HG03039 (cell line): ENCODE data around the gene MBOAT1.
"Not testable (repeated sequence)": the region's sequence is repeated elsewhere in the genome, so short reads cannot be mapped to it uniquely, and the experiment has no call there.

Experiments
- ATAC-seq: cut with Tn5 transposase; IDR thresholded peaks from one replicate; pipeline ENCODE4 v1.9.1; 2021; ENCODE audit warnings: mild to moderate bottlenecking, moderate library complexity; ENCODE audit not compliant: unreplicated experiment

MBOAT1 gene

DNA sequence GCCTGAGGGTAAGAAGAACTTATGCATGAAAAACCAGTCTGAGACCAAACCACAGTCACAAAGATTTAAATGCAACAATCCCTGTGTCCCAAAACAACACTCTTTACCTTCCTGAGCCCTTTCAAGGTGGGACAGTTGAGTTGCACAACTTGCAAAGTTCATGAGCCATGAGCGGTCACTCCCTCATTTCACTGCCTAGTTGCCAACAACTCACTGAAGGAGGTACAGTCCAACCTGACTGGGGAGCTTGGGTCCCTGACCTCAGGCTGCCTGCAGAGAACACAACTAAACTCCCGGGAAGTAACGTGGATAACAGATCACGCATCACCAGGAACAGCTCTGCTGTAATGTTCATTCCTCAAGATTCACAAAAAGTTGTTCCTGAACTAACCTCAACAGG lies 69.4 kb downstream of the MBOAT1 start:
- no peak for ATAC-seq

DNA sequence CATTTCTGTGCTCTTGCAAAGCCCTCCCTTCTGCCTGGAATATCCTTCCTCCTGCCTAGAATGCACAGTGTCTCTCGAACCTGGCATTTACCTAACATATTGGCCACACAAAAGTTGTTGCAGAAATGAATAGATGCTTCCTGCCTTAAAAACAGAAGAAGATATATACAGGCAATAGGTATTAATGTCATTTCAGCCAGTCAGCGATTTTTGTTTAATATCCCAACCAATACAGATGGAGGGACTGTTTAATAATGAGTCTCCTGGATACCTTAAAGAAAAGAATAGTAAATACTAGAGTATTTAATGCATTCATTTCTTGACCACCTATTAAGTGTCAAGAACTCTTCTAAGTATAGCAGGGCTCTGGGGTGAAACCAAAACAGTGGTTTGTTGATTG lies 70.3 kb downstream of the MBOAT1 start:
- no peak for ATAC-seq

DNA sequence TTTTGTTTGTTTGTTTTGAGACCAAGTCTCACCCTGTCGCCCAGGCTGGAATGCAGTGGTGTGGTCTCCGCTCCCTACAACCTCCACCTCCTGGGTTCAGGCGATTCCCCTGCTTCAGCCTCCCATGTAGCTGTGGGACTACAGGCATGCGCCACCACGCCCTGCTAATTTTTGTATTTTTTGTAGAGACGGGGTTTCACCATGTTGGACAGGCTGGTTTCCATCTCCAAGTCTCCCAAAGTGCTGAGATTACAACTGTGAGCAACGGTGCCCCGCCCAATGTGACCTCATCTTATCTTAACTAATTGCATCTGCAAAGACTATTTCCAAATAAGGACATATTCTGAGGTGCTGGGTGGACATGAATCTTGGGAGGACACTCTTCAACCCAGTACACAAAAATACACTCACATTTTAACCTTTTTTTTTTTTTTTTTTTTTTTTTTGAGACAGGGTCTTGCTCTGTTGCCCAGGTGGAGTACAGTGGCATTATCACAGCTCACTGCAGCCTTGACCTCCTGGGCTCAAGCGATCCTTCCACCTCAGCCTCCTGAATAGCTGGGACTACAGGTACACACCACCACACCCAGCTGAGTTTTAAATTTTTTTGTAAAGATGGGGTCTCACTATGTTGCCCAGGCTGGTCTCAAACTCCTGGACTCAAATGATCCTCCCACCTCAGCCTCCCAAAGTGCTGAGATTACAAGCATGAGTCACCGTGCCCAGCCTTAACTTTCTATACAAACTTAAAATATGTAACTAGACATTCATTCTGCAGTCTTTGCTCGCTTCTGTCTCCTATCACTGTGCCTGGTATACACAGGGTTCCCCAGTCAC lies 72.9 kb downstream of the MBOAT1 start:
- not testable (repeated sequence) for ATAC-seq

DNA sequence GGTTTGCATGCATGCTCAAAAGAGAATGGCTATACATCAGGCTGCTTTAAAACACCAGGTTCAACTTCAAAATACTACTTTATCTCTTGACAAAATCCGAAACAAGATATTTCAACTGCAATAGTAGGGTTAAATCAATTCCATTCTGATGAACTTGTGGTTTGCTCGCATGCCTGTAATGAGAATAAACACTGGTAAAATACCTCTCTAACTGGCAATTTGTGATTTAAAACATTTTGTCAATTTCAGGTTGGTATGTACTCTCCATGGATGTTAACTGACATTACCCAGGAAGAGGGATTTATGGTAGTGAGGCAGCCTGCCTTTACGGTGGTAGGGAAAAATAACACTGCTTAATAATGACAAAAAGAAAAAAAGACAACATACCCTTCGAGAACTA lies 74.4 kb downstream of the MBOAT1 start:
- no peak for ATAC-seq

DNA sequence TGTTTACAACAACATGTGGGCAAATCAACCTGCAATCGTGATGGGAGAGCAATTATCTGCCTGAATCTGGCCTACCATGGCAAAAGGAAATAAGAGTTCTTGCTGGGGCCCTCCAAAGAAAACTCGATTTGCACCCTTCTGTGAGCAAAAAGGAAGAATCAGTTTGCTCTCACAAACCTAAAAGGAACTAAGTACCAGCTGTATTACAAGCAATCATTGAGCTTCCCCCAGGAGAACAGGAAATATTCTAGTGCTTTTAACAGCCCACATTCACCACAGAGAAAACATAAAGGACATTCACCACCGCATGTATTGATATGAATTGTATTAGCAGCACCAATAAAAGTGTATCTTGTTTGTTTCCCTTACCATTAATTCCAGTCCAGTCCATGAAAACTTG lies 75.0 kb downstream of the MBOAT1 start:
- no peak for ATAC-seq

DNA sequence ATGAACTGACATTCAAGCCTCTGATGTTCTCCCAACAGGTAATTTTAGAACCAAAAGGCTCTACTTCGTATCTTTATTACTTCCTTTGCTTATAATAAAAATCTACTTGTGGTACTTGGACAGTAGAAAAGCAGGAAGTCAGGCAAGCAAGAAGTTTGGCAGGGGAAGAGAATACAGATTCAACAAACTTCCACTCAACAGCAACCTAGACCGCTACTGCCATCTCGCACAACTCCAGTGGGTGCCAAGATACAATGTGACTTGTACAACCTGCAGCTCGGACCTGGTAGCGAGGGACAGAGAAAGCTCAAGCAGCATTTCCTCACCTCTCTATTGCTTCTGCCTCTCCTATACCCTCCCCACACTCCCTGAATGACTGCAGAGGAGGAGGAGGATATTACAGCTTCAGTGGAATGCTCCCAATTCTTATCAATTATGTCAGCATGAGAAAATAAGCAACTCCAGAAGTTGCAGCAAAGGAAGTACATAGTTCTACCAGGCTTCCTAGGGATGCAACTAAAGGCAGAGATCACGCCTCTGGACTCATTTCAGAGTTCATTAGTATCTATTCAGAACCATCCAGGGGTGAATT lies 76.5 kb downstream of the MBOAT1 start:
- ATAC-seq = no peak

DNA sequence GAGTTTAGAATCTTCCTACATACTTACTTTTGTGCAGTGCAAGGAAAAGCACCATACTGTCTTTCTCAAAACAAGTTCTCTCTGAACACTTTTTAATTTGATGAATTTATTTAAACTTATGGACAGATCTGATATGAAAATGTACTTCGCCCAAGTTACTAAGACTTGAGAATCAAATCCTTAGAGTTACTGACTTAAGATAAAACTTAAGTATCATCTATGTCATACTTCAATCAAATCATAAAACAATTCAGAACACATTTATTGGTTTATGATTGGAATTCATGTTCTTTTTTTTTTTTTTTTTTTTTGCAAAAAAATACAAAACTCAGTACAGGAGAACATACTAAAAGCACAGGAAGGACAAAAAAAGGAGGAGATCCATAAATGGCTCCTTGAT lies 77.7 kb downstream of the MBOAT1 start:
- no peak for ATAC-seq

DNA sequence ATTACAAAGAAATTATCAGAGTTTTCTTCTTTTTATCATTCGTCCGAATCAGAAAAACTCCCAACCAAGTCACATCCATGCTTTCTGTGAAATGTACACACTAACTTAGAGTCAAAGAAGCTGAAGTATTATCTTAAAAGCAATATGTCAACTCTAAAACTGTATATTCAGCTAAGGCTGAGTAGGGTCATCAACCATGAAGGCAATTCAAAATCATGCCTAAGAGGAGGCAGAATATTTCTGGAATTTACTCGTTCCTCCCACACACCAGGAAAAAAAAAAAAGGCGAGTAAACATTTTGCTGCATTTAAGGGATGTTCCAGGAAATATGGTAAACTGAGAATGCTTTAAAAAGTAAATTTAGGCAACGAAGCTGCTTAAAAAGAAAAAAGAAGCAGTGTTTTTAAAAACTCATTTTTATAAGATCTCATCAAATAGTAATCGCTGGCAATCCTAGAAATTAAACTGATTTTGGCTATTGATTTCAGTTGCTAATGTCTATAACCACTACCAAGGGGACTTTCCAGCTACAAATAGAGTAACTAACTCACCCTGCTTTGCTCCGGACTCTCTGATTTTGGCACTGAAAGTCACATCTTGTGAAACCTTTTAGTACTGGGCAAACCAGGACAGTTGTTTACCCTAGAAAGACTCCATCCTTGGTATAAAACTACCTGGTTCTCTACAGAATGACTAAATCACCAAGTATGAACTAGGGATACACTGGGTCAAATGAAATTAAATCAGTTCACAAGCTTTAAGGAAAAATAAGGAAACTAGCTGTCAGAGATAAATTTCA lies 82.8 kb downstream of the MBOAT1 start:
- no peak for ATAC-seq

DNA sequence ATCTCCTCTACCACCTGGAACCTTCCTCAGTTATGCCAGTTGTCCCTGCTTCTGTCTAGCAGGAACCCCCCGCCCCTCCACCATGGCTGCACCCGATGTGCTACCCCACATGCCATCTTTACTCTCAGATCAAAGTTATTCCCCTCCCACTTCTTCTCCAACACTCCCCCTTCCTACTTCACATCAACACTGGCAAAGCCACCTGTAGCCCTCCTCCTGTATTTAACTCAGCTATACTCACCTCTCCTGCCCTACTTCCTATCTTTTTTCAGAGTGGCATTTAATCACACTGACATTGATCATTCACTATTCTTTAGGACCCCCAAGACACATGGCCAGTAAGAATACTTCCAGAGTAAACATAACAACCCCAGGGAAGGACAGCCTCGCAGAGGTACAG lies 84.3 kb downstream of the MBOAT1 start:
- no peak for ATAC-seq

DNA sequence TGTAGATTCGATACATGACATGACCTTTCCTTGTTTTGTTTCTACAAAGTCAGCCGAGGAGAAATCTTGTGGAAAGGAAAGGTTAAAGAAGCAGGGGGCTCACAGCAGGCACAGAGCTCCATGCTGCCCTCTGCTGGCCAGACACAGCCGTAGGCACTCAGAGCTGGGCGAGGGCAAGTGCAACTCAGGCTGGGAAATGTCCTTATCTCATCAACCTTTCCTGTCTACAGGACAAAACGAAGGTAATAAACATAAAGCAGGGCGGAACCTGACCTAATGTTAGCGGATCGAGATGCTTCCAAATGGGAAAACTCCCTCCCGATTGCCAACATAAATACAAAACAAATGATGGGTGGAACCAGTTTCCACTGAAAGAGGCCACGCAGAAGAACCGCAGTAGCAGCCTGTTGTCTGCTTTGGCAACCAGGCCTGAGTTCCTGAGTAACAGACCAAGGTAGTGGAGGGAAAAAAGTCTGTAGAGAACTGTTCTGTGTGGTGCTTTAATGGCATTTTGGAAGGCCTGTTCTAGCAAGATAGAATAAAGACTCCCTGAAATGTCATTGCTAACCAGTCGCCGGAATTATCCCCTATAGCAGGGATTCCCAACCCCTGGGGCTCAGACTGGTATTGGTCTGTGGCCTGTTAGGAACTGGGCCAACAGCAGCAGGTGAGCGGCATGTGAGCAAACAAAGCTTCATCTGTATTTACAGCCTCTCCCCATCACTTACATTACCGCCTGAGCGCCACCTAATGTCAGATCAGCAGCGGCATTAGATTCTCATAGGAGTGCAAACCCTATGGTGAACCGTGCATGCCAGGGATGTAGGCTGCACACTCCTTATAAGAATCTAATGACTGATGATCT lies 85.2 kb downstream of the MBOAT1 start:
- peak; percentile 91 for ATAC-seq

DNA sequence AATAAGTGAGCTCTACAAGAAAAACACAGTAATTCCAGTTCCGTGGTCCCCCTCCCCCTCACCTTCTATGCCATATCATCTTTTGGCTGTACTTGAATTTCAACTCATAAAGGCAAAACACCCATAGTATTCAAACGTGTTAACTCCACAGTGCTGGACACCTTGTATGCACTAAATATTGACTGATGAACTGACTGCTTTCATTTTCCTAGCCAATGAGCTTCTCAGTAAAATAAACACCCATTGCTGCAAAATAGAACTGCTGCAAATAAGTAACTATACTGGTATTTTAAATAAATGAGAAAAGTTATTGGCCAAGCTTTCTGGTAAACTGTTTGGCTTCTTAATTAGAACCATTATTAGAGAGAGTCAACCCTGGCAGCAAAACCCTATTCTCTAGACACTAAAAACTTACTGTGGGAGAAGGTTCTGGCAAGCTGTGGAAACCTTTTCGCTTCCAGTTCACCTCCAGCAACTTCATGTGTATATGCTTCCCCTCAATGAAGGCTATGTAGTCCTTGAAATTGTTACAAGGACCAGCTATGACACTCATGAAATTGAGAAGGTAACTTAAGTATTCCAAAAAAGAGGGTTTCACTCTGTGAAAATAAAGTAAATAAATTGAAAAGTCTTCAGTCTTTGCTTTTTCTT lies 86.0 kb downstream of the MBOAT1 start:
- no peak for ATAC-seq

DNA sequence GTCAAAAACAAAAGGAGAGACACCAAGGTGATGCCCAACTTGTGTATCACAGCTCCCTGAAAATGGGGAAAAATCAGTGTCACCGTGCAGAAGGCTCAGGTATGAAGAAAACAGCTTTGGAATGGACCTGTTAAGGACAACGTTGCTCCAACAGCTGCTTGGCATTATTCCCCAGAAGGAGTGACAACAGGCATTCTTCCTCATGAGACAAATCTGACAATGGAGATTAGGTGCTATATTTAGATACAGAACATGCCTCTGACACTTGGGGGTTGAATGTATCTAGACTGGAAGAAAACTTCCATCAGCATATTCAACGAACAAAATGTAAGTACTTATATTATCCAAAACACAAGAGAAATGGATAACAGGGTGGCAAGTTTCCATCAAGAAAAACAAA lies 87.7 kb downstream of the MBOAT1 start:
- ATAC-seq = no peak

DNA sequence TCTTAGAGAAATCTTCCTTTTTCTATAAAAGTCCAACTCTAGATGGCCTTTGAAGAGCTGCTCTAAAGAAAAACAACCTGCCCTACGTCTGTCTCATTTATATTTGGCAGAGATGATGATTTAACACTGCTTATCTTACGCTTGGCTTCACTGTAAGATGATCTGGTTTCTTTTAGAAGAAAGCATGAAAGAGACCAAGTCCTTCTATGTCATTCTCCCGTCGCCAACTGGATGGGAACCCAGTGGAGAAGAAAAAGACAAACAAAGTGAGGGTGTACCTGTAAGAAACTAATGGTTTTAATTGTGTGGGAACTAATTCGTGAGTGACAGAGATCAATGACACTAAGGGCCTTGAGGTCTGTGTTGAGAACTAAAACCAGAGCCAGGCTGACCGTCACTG lies 92.8 kb downstream of the MBOAT1 start:
- no peak for ATAC-seq

DNA sequence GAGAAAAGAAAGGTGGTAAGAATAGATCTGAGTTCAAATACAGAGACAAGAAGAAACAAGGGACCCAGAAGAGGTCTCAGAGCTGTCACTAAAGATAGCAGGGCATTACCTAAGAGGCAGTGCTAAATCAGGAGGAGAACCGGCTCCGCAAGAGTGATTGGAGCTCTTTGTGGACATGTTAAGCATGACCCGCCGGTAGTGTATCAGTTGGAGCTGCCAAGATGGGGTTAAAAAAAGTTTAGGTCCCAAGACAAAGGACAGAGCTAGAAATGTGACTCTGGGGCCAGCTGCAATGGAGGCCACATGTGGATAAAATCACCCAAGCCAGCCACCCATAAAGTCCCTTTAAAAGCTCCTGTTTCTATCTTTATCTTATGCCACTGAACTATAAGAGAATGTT lies 93.4 kb downstream of the MBOAT1 start:
- ATAC-seq = no peak

DNA sequence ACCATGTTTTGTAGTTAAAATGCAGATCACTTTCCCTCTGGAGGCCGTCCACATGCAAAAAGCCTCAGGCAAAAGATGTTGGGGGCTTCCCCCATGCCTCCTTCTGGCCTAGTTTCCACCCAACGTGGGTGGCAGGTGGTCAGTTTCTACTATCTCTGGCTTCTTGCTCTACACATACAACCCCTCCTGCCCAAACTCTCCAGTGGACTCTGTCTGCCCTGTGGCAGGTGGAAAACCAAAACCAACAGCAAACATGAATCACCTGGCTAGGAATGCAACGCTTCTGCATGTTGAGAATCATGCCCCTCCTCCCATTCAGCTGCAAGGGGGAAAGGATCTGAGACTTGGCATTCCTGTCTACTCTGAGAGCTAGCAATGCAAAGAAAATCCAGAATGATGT lies 94.8 kb downstream of the MBOAT1 start:
- ATAC-seq = peak; percentile 75

DNA sequence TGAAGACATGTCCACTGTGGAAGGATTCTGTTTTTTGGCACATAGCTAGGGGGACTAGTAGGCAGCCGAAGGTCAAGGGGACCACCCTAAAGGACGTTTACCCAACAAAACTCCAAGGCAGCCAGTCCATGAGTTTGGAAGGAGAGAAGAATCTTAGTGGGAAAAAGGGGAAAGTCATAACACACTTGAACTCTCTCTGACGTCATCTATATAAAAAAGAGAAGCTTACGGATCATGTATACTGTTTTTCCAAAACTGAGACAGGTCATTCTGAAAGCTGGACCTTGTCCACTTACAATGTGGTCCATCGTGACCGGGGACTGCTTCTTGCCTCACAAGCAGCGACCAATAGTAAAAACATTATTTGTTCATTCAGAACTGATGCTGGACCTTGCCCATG lies 95.5 kb downstream of the MBOAT1 start:
- ATAC-seq = no peak

DNA sequence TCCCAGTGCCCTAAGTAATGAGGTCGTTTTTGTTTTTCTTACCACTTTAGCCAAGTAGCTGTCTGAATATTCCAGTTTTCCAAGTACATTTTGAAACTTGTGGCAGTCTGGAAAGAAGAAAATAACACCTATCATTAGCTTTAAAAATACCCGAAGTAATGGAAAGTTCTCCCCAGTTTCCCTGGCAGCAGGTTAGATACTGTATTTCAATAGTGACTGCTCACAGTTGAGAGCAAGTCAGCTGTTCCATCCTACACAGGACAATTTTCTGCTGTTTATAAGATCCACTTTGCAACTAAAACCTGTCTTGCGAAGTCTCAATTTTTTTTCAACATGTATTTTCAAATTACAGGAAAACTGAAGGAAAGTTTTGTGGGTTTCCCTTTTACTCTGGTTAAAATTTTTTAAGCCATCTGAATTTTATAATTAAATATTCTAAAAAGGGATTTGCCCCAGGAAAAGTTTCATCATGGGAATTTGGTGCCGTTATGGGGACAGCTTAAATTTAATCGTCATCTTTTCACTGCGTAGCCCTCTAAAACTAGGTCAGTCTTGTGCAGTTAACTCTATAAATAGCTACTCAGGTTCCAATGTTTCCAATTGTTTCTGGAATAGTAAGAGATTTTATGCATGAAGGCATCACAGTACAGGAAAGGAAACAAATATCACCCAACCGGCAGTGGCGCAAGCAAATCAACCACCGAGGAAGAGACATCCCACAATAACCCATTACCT lies 96.9 kb downstream of the MBOAT1 start:
- no peak for ATAC-seq

DNA sequence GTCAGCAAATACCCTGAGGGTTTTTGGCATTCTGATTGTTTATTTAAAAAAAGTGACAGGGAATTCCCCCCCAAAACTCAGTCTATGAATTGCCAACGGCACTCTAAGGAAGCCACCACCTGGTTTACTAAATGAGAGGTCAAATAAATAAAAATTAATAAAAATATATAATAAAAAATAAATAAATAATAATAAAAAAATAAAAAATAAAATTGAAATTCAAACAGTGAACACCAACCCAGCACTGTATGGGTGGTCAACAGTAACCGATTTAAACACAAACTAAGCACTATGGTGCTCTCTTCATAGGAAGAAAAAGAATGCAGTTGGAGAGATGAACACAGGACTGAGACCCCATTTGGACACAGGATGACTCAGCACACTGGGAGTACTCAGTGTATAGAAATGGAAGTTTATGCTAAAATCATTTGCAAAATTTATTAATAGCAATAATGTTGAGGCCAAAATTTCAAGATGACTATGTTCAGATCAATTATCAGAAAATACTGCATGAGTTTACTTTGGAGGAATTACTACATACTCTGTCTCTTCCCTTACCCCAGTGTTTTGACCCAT lies 98.5 kb downstream of the MBOAT1 start:
- no peak for ATAC-seq

DNA sequence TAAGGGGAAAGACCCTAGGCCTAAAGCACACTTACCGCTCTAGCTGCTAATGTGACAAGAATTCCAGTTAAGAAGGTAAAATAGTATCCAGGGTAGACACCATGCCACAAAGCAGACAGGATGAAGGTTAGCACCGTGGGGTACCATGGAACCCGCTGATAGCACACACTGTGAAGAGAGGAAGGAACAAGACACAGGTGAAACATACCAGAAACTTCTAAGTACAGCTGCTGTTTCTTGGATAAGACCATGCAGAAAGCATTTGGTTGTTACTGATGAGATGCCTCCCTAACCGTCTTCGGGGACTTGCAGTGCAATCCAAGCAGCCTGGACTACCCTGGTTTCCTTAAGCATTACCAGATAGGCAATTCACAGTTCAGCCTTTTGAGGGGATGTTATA lies 99.4 kb downstream of the MBOAT1 start:
- no peak for ATAC-seq
